GM19468 (cell line): Measurements from ENCODE around the gene THADA.

ENCODE experiments used
- ATAC-seq: cut with Tn5 transposase; IDR thresholded peaks from one replicate; pipeline ENCODE4 v1.9.1; 2021; ENCODE audit warnings: mild to moderate bottlenecking, moderate library complexity, moderate number of reproducible peaks; ENCODE audit not compliant: unreplicated experiment; ENCODE audit errors: extremely low read depth

Gene THADA

DNA sequence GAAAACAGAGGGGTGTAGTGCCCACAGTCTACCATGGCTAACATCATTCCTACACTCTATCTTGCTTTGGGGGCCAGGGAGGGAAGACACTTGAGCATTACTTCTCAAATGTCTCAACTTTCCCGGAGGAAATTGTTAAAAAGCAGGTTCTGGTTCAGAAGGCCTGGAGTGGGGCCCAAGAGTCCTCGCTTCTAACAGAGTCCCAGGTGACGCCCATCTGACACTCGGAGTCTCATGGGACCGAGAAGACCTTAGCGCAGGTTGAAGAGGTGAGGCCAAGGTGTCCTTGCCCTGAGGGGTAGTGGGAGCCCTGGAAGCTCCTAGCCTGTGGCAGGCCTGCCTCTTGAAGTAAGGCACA is 409.5 kb downstream of the THADA start:
- no peak for ATAC-seq

- no peak for ATAC-seq
These were observed 410.7 kb downstream of the THADA start for GRCh38 chr2:43185146-43185545.

GRCh38 chr2:43184339-43184895 is 411.4 kb downstream of the THADA start:
- no peak for ATAC-seq

DNA sequence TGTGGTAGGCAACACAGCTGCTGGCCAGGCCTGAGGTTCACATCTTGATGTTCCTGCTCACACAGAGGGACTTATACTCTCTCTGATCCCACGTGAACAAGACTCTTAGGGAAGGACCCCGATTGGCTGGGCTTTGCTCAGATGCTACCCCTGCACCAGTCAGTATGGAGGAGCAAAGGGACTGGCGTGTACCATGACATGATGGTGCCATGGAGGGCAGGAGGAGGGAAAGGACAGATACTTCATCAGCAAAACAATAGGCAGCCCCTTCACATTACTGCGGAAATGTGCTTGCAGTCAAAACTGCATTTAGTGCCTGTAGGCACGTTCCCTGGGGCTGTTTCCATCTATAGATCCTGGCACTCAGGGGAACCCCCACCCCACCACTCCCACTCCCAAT is 412.1 kb downstream of the THADA start:
- no peak for ATAC-seq

GRCh38 chr2:43180897-43181296 is 414.9 kb downstream of the THADA start:
- ATAC-seq, result no peak
